ENCODE results near the gene TENT4B.

GRCh38 chr16:50209546-50210265, 56.6 kb downstream of the TENT4B start:
- TF ChIP-seq EZH2 (IDR thresholded peaks at IDR 0.05; ENCODE audit: borderline replicate concordance, low read length) (no peak), CTCF (IDR thresholded peaks at IDR 0.05; ENCODE audit: low read length) (no peak)

Measured in OCI-LY1 (cell line).